ENCODE measurements around the gene PITX1.
"Not testable (repeated sequence)": the region's sequence is repeated elsewhere in the genome, so short reads cannot be mapped to it uniquely, and the experiment has no call there.

Gene PITX1

DNA sequence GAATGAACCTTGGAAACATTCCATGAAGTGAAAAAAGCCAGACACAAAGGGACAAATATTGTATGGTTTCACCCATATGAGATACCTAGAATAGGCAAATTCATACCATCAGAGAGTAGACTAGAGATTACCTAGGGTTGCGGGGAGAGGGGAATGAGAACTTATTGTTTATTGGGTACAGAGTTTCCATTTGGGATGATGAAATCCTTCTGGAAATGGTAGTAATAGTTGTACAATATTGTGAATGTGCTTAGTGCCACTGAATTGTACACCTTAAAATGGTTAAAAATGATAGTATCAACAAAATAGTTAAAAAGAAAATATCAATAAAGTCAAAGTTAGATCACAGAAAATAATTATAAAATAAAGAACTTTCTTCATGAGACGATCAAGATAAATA is 40.9 kb downstream of the PITX1 start:
- no peaks in the 10 kb centered on the region for H3K79me2 ChIP-seq (ENCODE audit: low read length)
- H3K9me2 ChIP-seq (replicated peaks; ENCODE audit: insufficient read depth, low read length): no peaks in the 10 kb centered on the region
- no peak overlapping the region for H3K4me2 ChIP-seq (ENCODE audit: low read depth, low read length)
- no peak overlapping the region for H3K9ac ChIP-seq (ENCODE audit: low read length)
- H3K9me3 ChIP-seq (replicated peaks; ENCODE audit: insufficient read depth, low read length): no peaks in the 10 kb centered on the region
- H2AFZ ChIP-seq (ENCODE audit: low read length): no peak overlapping the region
- H3F3A ChIP-seq (ENCODE audit: insufficient read depth, low read length): no peaks in the 10 kb centered on the region
- no peak overlapping the region for H3K4me3 ChIP-seq (ENCODE audit: low read length)
- no peak overlapping the region for H3K27ac ChIP-seq (ENCODE audit: low read length)
- H3K4me1 ChIP-seq (ENCODE audit: low read length): no peaks in the 10 kb centered on the region
- H3K27me3 ChIP-seq (replicated peaks; ENCODE audit: insufficient read depth, low read length): no peaks in the 10 kb centered on the region
- H3K36me3 ChIP-seq (replicated peaks; ENCODE audit: insufficient read depth, low read length): no peaks in the 10 kb centered on the region
- TF ChIP-seq EZH2phosphoT487 (IDR thresholded peaks at IDR 0.05; ENCODE audit: low read length) (no peak), EZH2 (optimal IDR thresholded peaks at IDR 0.05; ENCODE audit: low read depth, low read length) (no peak)
- TF ChIP-seq, protein P1, sequence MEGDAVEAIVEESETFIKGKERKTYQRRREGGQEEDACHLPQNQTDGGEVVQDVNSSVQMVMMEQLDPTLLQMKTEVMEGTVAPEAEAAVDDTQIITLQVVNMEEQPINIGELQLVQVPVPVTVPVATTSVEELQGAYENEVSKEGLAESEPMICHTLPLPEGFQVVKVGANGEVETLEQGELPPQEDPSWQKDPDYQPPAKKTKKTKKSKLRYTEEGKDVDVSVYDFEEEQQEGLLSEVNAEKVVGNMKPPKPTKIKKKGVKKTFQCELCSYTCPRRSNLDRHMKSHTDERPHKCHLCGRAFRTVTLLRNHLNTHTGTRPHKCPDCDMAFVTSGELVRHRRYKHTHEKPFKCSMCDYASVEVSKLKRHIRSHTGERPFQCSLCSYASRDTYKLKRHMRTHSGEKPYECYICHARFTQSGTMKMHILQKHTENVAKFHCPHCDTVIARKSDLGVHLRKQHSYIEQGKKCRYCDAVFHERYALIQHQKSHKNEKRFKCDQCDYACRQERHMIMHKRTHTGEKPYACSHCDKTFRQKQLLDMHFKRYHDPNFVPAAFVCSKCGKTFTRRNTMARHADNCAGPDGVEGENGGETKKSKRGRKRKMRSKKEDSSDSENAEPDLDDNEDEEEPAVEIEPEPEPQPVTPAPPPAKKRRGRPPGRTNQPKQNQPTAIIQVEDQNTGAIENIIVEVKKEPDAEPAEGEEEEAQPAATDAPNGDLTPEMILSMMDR (IDR thresholded peaks at IDR 0.05; ENCODE audit: low read length): no peak
- no peaks in the 10 kb centered on the region for H4K20me1 ChIP-seq (ENCODE audit: insufficient read depth, low read length)
- no peak for DNase-seq

GRCh38 chr5:134992148-134992547 is 41.9 kb downstream of the PITX1 start:
- DNase-seq: no peak
- Histone ChIP-seq H3K4me2 (ENCODE audit: low read depth, low read length) (no peak overlapping the region), H3K9me2 (replicated peaks; ENCODE audit: insufficient read depth, low read length) (no peaks in the 10 kb centered on the region), H3K79me2 (ENCODE audit: low read length) (no peaks in the 10 kb centered on the region), H3K4me3 (ENCODE audit: low read length) (no peak overlapping the region), H3F3A (ENCODE audit: insufficient read depth, low read length) (no peaks in the 10 kb centered on the region), H4K20me1 (ENCODE audit: insufficient read depth, low read length) (no peaks in the 10 kb centered on the region), H3K9ac (ENCODE audit: low read length) (no peak overlapping the region), H3K4me1 (ENCODE audit: low read length) (no peaks in the 10 kb centered on the region), H3K9me3 (replicated peaks; ENCODE audit: insufficient read depth, low read length) (no peaks in the 10 kb centered on the region), H3K36me3 (replicated peaks; ENCODE audit: insufficient read depth, low read length) (no peaks in the 10 kb centered on the region), H2AFZ (ENCODE audit: low read length) (no peak overlapping the region), H3K27ac (ENCODE audit: low read length) (no peak overlapping the region), H3K27me3 (replicated peaks; ENCODE audit: insufficient read depth, low read length) (no peaks in the 10 kb centered on the region)
- TF ChIP-seq EZH2 (optimal IDR thresholded peaks at IDR 0.05; ENCODE audit: low read depth, low read length): no peak
- TF ChIP-seq, protein P1 (IDR thresholded peaks at IDR 0.05; ENCODE audit: low read length): no peak
- no peak for TF ChIP-seq EZH2phosphoT487 (IDR thresholded peaks at IDR 0.05; ENCODE audit: low read length)

GRCh38 chr5:134990183-134990582 is 43.8 kb downstream of the PITX1 start:
- not testable (repeated sequence) for H3K4me3 ChIP-seq (ENCODE audit: low read length); H3K9me3 ChIP-seq (replicated peaks; ENCODE audit: insufficient read depth, low read length); H3K4me2 ChIP-seq (ENCODE audit: low read depth, low read length); DNase-seq; H3K9ac ChIP-seq (ENCODE audit: low read length); H4K20me1 ChIP-seq (ENCODE audit: insufficient read depth, low read length); H3K27ac ChIP-seq (ENCODE audit: low read length); H3K36me3 ChIP-seq (replicated peaks; ENCODE audit: insufficient read depth, low read length); H3F3A ChIP-seq (ENCODE audit: insufficient read depth, low read length); H3K79me2 ChIP-seq (ENCODE audit: low read length); H3K9me2 ChIP-seq (replicated peaks; ENCODE audit: insufficient read depth, low read length); H3K27me3 ChIP-seq (replicated peaks; ENCODE audit: insufficient read depth, low read length); H2AFZ ChIP-seq (ENCODE audit: low read length); H3K4me1 ChIP-seq (ENCODE audit: low read length)

DNA sequence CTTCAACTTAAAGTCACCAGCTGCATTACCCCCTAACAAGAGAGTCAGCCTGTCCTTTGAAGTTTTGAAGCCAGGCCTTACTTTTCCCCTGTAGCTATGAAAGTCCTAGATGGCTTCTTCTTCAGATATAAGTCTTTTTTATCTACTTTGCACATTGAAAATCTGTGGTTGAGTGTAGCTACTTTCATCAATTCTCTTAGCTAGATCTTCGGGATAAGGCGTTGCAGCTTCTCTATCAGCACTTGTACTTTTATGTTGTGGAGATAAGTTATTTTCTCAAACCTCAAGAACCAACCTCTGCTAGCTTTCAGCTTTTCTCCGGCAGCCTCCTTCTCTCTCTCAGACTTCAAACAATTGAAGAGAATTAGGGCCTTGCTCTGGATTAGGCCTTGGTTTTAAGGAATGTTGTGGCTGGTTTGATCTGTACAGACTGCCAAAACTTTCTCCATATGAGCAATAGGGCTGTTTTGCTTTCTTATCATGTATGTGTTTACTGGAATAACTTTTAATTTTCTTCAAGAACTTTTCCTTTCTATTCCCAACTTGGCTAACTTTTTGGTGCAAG is 44.7 kb downstream of the PITX1 start:
- Histone ChIP-seq H3K9me2 (replicated peaks; ENCODE audit: insufficient read depth, low read length) (no peaks in the 10 kb centered on the region), H3K27me3 (replicated peaks; ENCODE audit: insufficient read depth, low read length) (no peaks in the 10 kb centered on the region), H3K4me3 (ENCODE audit: low read length) (no peak overlapping the region), H3K27ac (ENCODE audit: low read length) (no peak overlapping the region), H3K9ac (ENCODE audit: low read length) (no peak overlapping the region), H3K36me3 (replicated peaks; ENCODE audit: insufficient read depth, low read length) (no peaks in the 10 kb centered on the region), H4K20me1 (ENCODE audit: insufficient read depth, low read length) (no peaks in the 10 kb centered on the region), H2AFZ (ENCODE audit: low read length) (no peak overlapping the region), H3K79me2 (ENCODE audit: low read length) (no peaks in the 10 kb centered on the region), H3K4me1 (ENCODE audit: low read length) (no peaks in the 10 kb centered on the region), H3F3A (ENCODE audit: insufficient read depth, low read length) (no peaks in the 10 kb centered on the region), H3K9me3 (replicated peaks; ENCODE audit: insufficient read depth, low read length) (no peaks in the 10 kb centered on the region), H3K4me2 (ENCODE audit: low read depth, low read length) (no peak overlapping the region)
- DNase-seq: no peak
- TF ChIP-seq EZH2phosphoT487 (IDR thresholded peaks at IDR 0.05; ENCODE audit: low read length) (no peak), EZH2 (optimal IDR thresholded peaks at IDR 0.05; ENCODE audit: low read depth, low read length) (no peak)
- TF ChIP-seq, protein P1 (IDR thresholded peaks at IDR 0.05; ENCODE audit: low read length): no peak

Measured in MM.1S (cell line).